T-helper 22 cell (primary cell): ENCODE data around the gene BICDL2.
"Not testable (repeated sequence)": the region's sequence is repeated elsewhere in the genome, so short reads cannot be mapped to it uniquely, and the experiment has no call there.

Source experiments
- DNase-seq: peaks from one replicate; pipeline ENCODE4 v3.0.0-alpha.2; 2020; ENCODE audit warnings: low read depth

BICDL2 gene

DNA sequence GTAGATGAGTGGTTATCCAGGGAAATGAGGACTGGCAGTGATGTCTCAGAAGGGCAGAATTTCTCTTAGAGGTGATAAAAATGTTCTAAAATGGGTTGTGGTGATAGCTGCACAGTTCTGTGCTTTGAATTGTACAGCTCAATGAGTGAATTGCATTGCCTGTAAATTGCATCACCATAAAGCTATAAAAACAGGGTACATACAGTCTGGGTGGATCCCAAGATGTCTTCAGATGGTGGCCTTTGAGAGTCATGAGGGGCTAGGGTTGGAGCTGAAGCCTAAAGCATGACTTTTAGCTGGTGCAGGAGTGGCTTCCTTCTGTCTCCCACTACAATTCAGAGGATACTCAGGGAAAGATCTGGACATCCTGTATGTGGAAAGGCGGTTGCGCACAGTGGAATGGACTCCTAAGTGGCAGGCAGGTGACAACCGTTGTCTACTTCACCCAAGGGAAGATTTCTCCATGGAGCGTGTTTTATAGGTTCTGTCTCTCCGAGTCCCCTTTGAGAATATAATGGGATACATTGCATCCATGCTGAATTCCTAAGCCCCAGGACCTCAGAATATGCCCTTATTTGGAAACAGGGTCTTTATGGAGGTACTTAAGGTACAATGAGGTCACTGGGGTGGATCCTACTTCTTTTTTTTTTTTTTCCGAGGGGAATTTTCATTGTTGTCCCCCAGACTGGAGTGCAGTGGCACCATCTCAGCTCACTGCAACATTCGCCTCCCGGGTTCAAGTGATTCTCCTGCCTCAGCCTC, 27.1 kb upstream of the BICDL2 start:
- no peak for DNase-seq

- no peak for DNase-seq
These were observed 25.8 kb upstream of the BICDL2 start for GRCh38 chr16:3062553-3062952.

DNA sequence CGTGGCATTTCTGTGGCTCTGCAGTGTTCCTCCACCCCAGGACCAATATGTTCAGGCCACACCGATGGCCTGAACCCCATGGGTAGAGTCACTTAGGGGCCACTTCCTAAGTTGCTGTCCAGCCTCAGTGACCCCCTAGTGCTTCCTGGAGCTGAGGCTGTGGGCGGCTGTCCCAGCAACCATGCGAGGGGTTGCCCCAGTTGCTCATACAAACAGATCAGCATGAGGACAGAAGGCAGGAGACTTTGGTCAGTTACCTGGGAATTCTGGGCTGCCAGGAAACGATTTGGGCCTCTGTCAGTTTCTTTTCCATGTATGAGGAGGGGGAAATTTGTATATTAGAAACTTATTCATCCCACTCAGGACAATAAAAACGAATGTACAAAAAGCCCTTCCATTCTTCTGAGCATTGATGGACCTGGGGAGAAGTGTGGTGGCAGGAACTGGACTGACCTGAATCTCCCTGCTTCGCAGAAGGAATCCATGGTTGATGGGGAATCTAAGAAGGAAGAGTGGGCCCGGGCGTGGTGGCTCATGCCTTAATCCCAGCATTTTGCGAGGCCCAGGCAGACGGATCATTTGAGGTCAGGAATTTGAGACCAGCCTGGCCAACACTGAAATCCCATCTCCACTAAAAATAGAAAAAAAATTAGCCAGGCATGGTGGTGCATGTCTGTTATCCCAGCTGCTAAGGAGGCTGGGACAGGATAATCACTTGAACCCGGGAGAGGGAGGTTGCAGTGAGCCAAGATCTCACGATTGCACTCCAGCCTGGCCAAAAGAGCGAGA, 23.8 kb upstream of the BICDL2 start:
- no peak for DNase-seq

GRCh38 chr16:3059723-3060242, 23.0 kb upstream of the BICDL2 start:
- no peak for DNase-seq

DNA sequence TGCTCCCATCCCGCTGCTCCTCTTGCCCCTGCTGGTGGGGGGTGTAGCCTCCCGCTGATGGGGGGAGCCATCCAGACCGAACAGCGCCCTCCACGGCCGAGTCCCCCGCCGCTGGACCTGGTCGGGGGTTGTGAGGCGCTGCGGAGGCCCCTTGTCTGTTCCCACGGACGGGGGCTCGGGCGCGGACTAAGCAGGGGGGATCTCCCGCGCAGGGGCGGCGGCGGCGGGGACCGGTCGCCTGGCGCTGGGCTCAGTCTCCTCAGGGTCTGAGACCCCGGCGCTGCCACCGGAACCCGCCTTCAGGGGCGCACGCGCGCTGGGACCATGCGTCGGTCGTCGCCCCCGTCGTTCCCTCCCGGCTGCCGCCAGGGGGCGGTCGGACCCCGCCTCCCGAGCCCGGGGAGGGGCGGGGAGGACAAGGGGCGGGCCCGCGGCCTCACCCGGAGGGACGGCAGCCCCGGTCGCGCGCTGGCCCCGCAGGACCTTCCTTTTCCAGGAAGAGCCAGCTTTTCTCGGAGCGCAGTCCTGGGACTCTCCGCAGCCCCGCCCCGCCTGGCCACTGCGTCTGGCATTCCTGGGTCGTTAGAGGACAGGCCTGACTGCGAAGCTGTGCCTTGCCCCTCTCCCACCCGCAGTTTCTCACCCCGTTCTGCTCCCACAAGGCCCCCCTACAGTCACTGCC, 22.4 kb upstream of the BICDL2 start:
- DNase-seq: peak; percentile 73

DNA sequence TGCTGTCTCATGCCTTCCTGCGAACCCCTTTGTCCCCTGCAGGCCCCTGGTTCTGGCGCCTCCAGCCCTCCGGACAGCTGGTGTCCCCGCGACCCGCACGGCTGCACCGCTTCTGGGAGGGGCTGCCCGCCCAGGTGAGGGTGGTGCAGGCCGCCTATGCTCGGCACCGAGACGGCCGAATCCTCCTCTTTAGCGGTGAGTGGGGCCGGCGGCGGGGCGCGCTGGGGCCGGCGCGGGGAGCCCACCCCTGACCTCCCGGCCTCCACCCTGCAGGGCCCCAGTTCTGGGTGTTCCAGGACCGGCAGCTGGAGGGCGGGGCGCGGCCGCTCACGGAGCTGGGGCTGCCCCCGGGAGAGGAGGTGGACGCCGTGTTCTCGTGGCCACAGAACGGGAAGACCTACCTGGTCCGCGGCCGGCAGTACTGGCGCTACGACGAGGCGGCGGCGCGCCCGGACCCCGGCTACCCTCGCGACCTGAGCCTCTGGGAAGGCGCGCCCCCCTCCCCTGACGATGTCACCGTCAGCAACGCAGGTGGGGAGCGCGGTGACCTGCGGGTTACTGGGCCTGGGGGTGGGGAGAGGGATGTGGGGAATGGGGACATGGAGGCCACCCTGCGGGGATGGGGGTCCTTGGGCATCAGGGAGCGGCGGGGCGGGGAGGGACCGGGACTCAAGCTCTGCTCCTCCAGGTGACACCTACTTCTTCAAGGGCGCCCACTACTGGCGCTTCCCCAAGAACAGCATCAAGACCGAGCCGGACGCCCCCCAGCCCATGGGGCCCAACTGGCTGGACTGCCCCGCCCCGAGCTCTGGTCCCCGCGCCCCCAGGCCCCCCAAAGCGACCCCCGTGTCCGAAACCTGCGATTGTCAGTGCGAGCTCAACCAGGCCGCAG, 21.6 kb upstream of the BICDL2 start:
- DNase-seq: no peak

GRCh38 chr16:3057181-3058138, 20.7 kb upstream of the BICDL2 start:
- no peak for DNase-seq

- DNase-seq: no peak
These were observed 19.8 kb upstream of the BICDL2 start for GRCh38 chr16:3056336-3057180.

GRCh38 chr16:3055734-3056115, 19.0 kb upstream of the BICDL2 start:
- DNase-seq: not testable (repeated sequence)

- no peak for DNase-seq
These were observed 18.4 kb upstream of the BICDL2 start for GRCh38 chr16:3054965-3055733.

GRCh38 chr16:3053330-3053710, 16.6 kb upstream of the BICDL2 start:
- DNase-seq: not testable (repeated sequence)

GRCh38 chr16:3052571-3053329, 16.0 kb upstream of the BICDL2 start:
- DNase-seq: not testable (repeated sequence)

DNA sequence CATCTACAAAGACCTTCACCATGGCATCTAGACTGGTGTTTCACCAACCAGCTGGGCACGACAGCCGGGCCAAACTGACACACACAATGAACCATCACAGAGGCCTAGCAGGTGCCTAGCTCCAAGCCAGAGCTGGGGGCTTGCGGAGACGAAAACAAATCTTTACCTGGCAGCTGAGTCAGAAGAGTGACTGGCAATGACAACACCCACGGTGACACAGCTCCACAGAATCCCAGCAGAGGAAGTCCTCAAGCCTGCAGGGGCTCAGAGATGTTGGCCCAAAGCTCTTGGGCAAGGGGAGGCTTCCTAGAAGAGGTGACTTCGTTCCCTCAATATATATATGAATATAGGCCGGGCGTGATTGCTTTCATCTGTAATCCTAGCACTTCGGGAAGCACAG, 14.8 kb upstream of the BICDL2 start:
- no peak for DNase-seq

DNA sequence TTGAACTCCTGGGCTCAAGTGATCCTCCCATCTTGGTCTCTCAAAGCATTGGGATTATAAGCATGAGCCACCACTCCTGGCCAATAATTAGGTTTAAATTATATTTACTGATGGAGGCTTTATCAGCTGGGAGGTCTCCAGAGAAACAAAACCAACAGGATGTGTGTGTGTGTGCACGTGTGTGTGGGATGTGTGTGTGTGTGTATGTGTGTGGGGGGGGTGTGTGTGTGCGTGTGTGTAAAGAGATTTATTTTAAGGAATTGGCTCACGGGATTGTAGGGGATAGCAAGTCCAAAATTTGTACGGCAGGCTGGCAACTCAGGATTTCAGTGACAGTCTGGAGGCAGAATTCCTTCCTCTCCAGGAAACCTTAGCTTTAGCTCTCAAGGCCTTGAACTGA, 14.3 kb upstream of the BICDL2 start:
- DNase-seq: no peak

DNA sequence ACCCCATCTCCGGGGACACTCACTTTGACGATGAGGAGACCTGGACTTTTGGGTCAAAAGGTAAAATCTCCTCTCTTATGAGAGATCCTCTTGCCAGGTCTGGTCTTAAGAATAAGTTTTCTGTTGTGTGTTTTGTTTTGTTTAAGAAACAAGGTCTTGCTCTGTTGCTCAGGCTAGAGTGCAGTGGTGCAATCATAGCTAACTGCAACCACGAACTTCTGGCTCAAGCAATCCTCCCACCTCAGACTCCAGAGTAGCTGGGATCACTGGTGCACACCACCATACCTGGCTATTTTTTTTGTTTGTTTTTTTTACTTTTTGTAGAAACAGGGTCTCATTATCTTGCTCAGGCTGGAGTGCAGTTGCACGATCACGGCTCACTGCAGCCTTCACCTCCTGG, 13.7 kb upstream of the BICDL2 start:
- no peak for DNase-seq

GRCh38 chr16:3049921-3050481, 13.3 kb upstream of the BICDL2 start:
- no peak for DNase-seq

DNA sequence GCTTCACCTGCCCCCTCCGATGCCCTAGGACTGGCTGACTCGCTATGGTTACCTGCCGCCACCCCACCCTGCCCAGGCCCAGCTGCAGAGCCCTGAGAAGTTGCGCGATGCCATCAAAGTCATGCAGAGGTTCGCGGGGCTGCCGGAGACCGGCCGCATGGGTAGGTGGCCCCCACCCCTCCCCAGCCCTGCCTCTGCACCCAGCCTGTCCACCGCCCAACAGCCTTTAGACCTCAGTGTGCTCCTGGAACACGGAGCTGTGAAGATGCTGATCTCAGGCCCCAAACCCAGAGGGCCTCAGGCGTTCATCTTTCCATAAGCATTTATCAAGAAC, 10.6 kb upstream of the BICDL2 start:
- no peak for DNase-seq
